Caco-2 (cell line): ENCODE measurements around the gene CCDC28A. TPM values are rescaled to one million over a fixed set of nuclear protein-coding genes. Genes with fewer than 3 reads are reported as not detected.

Experiments
- BruUV-seq: library from RNA; stranded (reverse); fragments of 400-500 nt; replicated peaks from 2 replicates; lab custom pipeline; 2021; lab: Mats Ljungman, UMichigan
- CTCF ChIA-PET: fragments of 300-600 bp; sonication (Branson Sonifier 250); formaldehyde crosslinking; loops from one replicate; lab custom pipeline; 2022; ENCODE audit warnings: antibody characterized with exemption; lab: Charles Lee
- POLR2A ChIA-PET: fragments of 300-600 bp; sonication (Branson Sonifier 250); formaldehyde crosslinking; loops from one replicate; lab custom pipeline; 2022; ENCODE audit warnings: antibody characterized with exemption; lab: Charles Lee
- DNase-seq, 2 experiments: peaks; one replicate each; pipeline versions ENCODE4 v3.0.0 to v3.0.0-alpha.2; 2020 to 2022
- H3K27me3 ChIP-seq: replicated peaks from 2 replicates; pipeline ENCODE4 v1.6.0; 2011; ENCODE audit warnings: low read length; ENCODE audit not compliant: control insufficient read depth, insufficient read depth
- H3K36me3 ChIP-seq: 2 replicates; pipeline ENCODE4 v1.5.1; 2011; ENCODE audit warnings: low read length; ENCODE audit not compliant: control insufficient read depth, insufficient read depth
- H3K4me1 ChIP-seq: fragments of 250-450 bp; sonication (Bioruptor Pico); 2 replicates; pipeline ENCODE4 v1.5.1; 2020; ENCODE audit warnings: mild to moderate bottlenecking
- H3K4me3 ChIP-seq: 2 replicates; pipeline ENCODE4 v1.5.1; 2011; ENCODE audit warnings: low read depth, mild to moderate bottlenecking, control low read depth, low read length
- H3K9me3 ChIP-seq: fragments of 250-450 bp; sonication (Bioruptor Pico); 2 replicates; pipeline ENCODE4 v1.5.1; 2020; ENCODE audit warnings: mild to moderate bottlenecking, moderate library complexity
- H3K27ac Mint-ChIP-seq: one replicate; pipeline ENCODE4 v1.8.0; 2022; ENCODE audit warnings: mixed read lengths; ENCODE audit not compliant: unreplicated experiment
- H3K27me3 Mint-ChIP-seq: one replicate; pipeline ENCODE4 v1.8.0; 2022; ENCODE audit warnings: mixed read lengths; ENCODE audit not compliant: insufficient read depth, unreplicated experiment
- H3K36me3 Mint-ChIP-seq: one replicate; pipeline ENCODE4 v1.8.0; 2022; ENCODE audit warnings: mild to moderate bottlenecking, mixed read lengths; ENCODE audit not compliant: insufficient read depth, unreplicated experiment
- H3K4me1 Mint-ChIP-seq: one replicate; pipeline ENCODE4 v1.8.0; 2022; ENCODE audit warnings: low read depth, mixed read lengths; ENCODE audit not compliant: unreplicated experiment
- H3K4me3 Mint-ChIP-seq: one replicate; pipeline ENCODE4 v1.8.0; 2022; ENCODE audit warnings: mild to moderate bottlenecking, moderate library complexity, mixed read lengths; ENCODE audit not compliant: unreplicated experiment
- H3K9me3 Mint-ChIP-seq: one replicate; pipeline ENCODE4 v1.8.0; 2022; ENCODE audit warnings: mixed read lengths; ENCODE audit not compliant: unreplicated experiment
- CTCF ChIP-seq, 2 experiments: fragments of 200-600 bp in 1 of 2; IDR thresholded peaks; 1 replicate in 1 of 2; 2 replicates in 1 of 2; pipeline versions ENCODE4 v1.5.1 to v1.8.0; 2011 to 2022; ENCODE audit warnings: antibody characterized with exemption in 1 of 2, control low read depth in 1 of 2, inconsistent platforms in 1 of 2, low read depth in 1 of 2, low read length in 1 of 2, mild to moderate bottlenecking in 1 of 2, moderate library complexity in 1 of 2; ENCODE audit not compliant: insufficient read depth in 1 of 2, severe bottlenecking in 1 of 2, unreplicated experiment in 1 of 2
- intact Hi-C: fragments of 100-400 bp; cut with micrococcal nuclease; formaldehyde crosslinking; loops from one replicate; pipeline ENCODE4 v1.10.0; 2022; ENCODE audit not compliant: unreplicated experiment
- total RNA-seq: library from RNA; stranded (reverse); gene quantifications from 2 replicates; pipeline ENCODE4 v1.2.3, GENCODE V29; 2022

Gene CCDC28A
- total RNA-seq, 1 experiment from 2014 or later = 10.8 TPM

- TF ChIP-seq CTCF (IDR thresholded peaks at IDR 0.05; ENCODE audit: insufficient read depth in 1 of 2, low read depth in 1 of 2, low read length in 1 of 2, severe bottlenecking in 1 of 2, unreplicated experiment in 1 of 2) = no peak
- Mint-ChIP-seq H3K36me3 (no peaks in the 10 kb centered on the region), H3K27me3 (no peaks in the 10 kb centered on the region), H3K4me3 (no peak overlapping the region), H3K9me3 (no peaks in the 10 kb centered on the region), H3K27ac (no peak overlapping the region), H3K4me1 (no peaks in the 10 kb centered on the region)
- CTCF ChIA-PET = no interaction called here
- BruUV-seq = no TSS peak
- no peaks in the 10 kb centered on the region for H3K4me1 ChIP-seq
- H3K27me3 ChIP-seq = no peaks in the 10 kb centered on the region
- no peaks in the 10 kb centered on the region for H3K9me3 ChIP-seq
- H3K4me3 ChIP-seq = no peak overlapping the region
- POLR2A ChIA-PET = no interaction called here
- DNase-seq = no peak
- intact Hi-C loops = no loop called here
- no peaks in the 10 kb centered on the region for H3K36me3 ChIP-seq
Measured at GRCh38 chr6:138803861-138804260, 30.3 kb downstream of the CCDC28A start.

GRCh38 chr6:138805016-138805765 is 31.6 kb downstream of the CCDC28A start:
- 0 out of 2 replicates have a peak, but pooled peaks cover under 1% of the 10 kb centered on the region for H3K4me1 ChIP-seq
- Mint-ChIP-seq H3K4me3 (no peak overlapping the region), H3K36me3 (no peaks in the 10 kb centered on the region), H3K27ac (no peak overlapping the region), H3K4me1 (no peaks in the 10 kb centered on the region), H3K27me3 (no peaks in the 10 kb centered on the region), H3K9me3 (no peaks in the 10 kb centered on the region)
- CTCF ChIA-PET = no interaction called here
- H3K36me3 ChIP-seq = no peaks in the 10 kb centered on the region
- no peak for DNase-seq
- H3K27me3 ChIP-seq = no peaks in the 10 kb centered on the region
- POLR2A ChIA-PET = no interaction called here
- H3K4me3 ChIP-seq = no peak overlapping the region
- BruUV-seq = no TSS peak
- no peak for TF ChIP-seq CTCF (IDR thresholded peaks at IDR 0.05; ENCODE audit: insufficient read depth in 1 of 2, low read depth in 1 of 2, low read length in 1 of 2, severe bottlenecking in 1 of 2, unreplicated experiment in 1 of 2)
- intact Hi-C loops = no loop called here
- H3K9me3 ChIP-seq = no peaks in the 10 kb centered on the region

DNA sequence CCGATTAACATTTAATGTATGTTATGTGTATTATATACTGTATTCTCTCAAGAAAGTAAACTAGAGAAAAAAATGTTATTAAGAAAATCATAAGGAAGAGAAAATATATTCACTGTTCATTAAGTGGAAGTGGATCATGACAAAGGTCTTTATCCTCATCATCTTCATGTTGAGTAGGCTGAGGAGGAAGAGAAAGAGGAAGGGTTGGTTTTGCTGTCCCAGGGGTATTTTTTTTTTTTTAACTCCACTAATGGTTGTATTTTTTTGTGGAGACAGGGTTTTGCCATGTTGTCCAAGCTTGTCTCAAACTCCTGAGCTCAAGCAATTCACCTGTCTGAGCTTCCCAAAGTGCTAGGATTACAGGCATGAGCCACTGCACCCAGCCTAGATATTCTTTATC is 33.3 kb downstream of the CCDC28A start:
- POLR2A ChIA-PET = no interaction called here

More for the DNA sequence above, 33.3 kb downstream of the CCDC28A start:
- Mint-ChIP-seq H3K27me3 (no peaks in the 10 kb centered on the region), H3K9me3 (no peaks in the 10 kb centered on the region), H3K4me1 (no peaks in the 10 kb centered on the region), H3K27ac (no peak overlapping the region), H3K4me3 (no peak overlapping the region), H3K36me3 (no peaks in the 10 kb centered on the region)
- Histone ChIP-seq H3K27me3 (no peaks in the 10 kb centered on the region), H3K4me3 (no peak overlapping the region), H3K36me3 (no peaks in the 10 kb centered on the region), H3K4me1 (peaks cover 7% of the 10 kb centered on the region; the same call in 1 of the 2 replicates), H3K9me3 (no peaks in the 10 kb centered on the region)
- TF ChIP-seq CTCF (IDR thresholded peaks at IDR 0.05; ENCODE audit: insufficient read depth in 1 of 2, low read depth in 1 of 2, low read length in 1 of 2, severe bottlenecking in 1 of 2, unreplicated experiment in 1 of 2) = no peak
- BruUV-seq = no TSS peak
- CTCF ChIA-PET = interaction anchor here (0.6 kb wide), 1 partner anchor 650 kb away, joined by 3 read pairs; no protein-coding TSS in a partner anchor
- intact Hi-C loops = no loop called here
- DNase-seq = no peak
